CD4-positive, alpha-beta T cell (primary cell): ENCODE data around the gene ACADVL. TPM values are rescaled to one million over a fixed set of nuclear protein-coding genes. Genes with fewer than 3 reads are reported as not detected.

Experiments
- ATAC-seq: fragments of 200-7000 bp; cut with Tn5 transposase; one replicate; pipeline ENCODE4 v1.10.0; 2022; ENCODE audit warnings: mild to moderate bottlenecking; ENCODE audit not compliant: poor library complexity
- CTCF ChIA-PET: fragments of 350-600 bp; sonication (Branson Sonifier 250); formaldehyde crosslinking; loops from one replicate; lab custom pipeline; 2021; ENCODE audit warnings: antibody characterized with exemption, inconsistent platforms; lab: Charles Lee
- POLR2A ChIA-PET: fragments of 350-600 bp; sonication (Branson Sonifier 250); formaldehyde crosslinking; loops from one replicate; lab custom pipeline; 2021; ENCODE audit warnings: antibody characterized with exemption, inconsistent platforms; lab: Charles Lee
- DNase-seq, 14 experiments: peaks; one replicate each; pipeline ENCODE4 v3.0.0-alpha.2; 2013 to 2020; ENCODE audit warnings: mixed read lengths in 2 of 14
- H3K27ac ChIP-seq, 2 donors: one replicate each; pipeline versions ENCODE4 v1.5.1 to v1.7.0; 2013; ENCODE audit warnings: low read length in 2 of 2, low read depth in 1 of 2, mild to moderate bottlenecking in 1 of 2
- H3K27me3 ChIP-seq, 2 experiments: 1 replicate in 1 of 2; 2 replicates in 1 of 2; pipeline versions ENCODE4 v1.6.1 to v1.7.0; 2013; ENCODE audit warnings: low read length in 2 of 2, control low read depth in 1 of 2, mild to moderate bottlenecking in 1 of 2, moderate library complexity in 1 of 2; ENCODE audit not compliant: insufficient read depth in 2 of 2, control insufficient read depth in 1 of 2
- H3K36me3 ChIP-seq: one replicate; pipeline ENCODE4 v1.6.1; 2013; ENCODE audit warnings: low read length, control low read depth; ENCODE audit not compliant: insufficient read depth
- H3K4me1 ChIP-seq: one replicate; pipeline ENCODE4 v1.6.1; 2013; ENCODE audit warnings: low read length, control low read depth; ENCODE audit not compliant: insufficient read depth
- H3K4me3 ChIP-seq: one replicate; pipeline ENCODE4 v1.5.1; 2013; ENCODE audit warnings: mild to moderate bottlenecking, low read length, moderate library complexity
- H3K9me3 ChIP-seq, 2 experiments: 1 replicate in 1 of 2; 2 replicates in 1 of 2; pipeline versions ENCODE4 v1.6.1 to v1.7.0; 2013; ENCODE audit warnings: low read length in 2 of 2, mild to moderate bottlenecking in 2 of 2, control low read depth in 1 of 2, moderate library complexity in 1 of 2; ENCODE audit not compliant: control insufficient read depth in 1 of 2, insufficient read depth in 1 of 2
- H3K27ac Mint-ChIP-seq: one replicate; pipeline ENCODE4 v1.8.0; 2020; ENCODE audit warnings: mixed read lengths
- H3K27me3 Mint-ChIP-seq: one replicate; pipeline ENCODE4 v1.8.0; 2021; ENCODE audit warnings: mixed read lengths
- H3K36me3 Mint-ChIP-seq: one replicate; pipeline ENCODE4 v1.8.0; 2021; ENCODE audit warnings: low read depth, mixed read lengths
- H3K4me1 Mint-ChIP-seq: one replicate; pipeline ENCODE4 v1.8.0; 2021; ENCODE audit warnings: low read depth, mixed read lengths
- H3K4me3 Mint-ChIP-seq: one replicate; pipeline ENCODE4 v1.8.0; 2020; ENCODE audit warnings: mild to moderate bottlenecking, mixed read lengths
- H3K9me3 Mint-ChIP-seq: one replicate; pipeline ENCODE4 v1.8.0; 2020; ENCODE audit warnings: mixed read lengths
- CTCF ChIP-seq: fragments of 200-600 bp; IDR thresholded peaks from one replicate; pipeline ENCODE4 v1.8.0; 2022; ENCODE audit warnings: antibody characterized with exemption, mild to moderate bottlenecking
- intact Hi-C, 2 experiments: fragments of 100-400 bp; cut with DNase I in 1 of 2; cut with micrococcal nuclease in 1 of 2; formaldehyde crosslinking; loops; one replicate each; pipeline versions ENCODE4 v1.15.1 to v1.9.0; 2023 to 2025; cut with DNase I, micrococcal nuclease
- total RNA-seq, 174 experiments: library from RNA in 2 of 174; stranded (reverse) in 2 of 174; gene quantifications; one replicate each; pipeline ENCODE4 v1.2.3 and lab custom pipeline; 2021 to 2026

ACADVL gene
- total RNA-seq, 2 experiments from 2014 or later = 237 to 257 TPM

- no peak for TF ChIP-seq CTCF
- H3K4me1 ChIP-seq = no peaks in the 10 kb centered on the region
- CTCF ChIA-PET = no interaction called here
- H3K4me3 ChIP-seq = no peak overlapping the region
- Mint-ChIP-seq H3K27ac (no peak overlapping the region), H3K36me3 (peaks cover 7% of the 10 kb centered on the region), H3K27me3 (no peaks in the 10 kb centered on the region), H3K4me3 (no peak overlapping the region), H3K9me3 (no peaks in the 10 kb centered on the region), H3K4me1 (no peaks in the 10 kb centered on the region)
- ATAC-seq (no peak), DNase-seq (no peak)
- no peaks in the 10 kb centered on the region for H3K36me3 ChIP-seq
- no peaks in the 10 kb centered on the region for H3K27me3 ChIP-seq
- intact Hi-C loops = no loop called here
- no peaks in the 10 kb centered on the region for H3K9me3 ChIP-seq
- H3K27ac ChIP-seq = no peak overlapping the region
- POLR2A ChIA-PET = no interaction called here
These were observed 22.9 kb upstream of the ACADVL start for GRCh38 chr17:7196651-7197401.

GRCh38 chr17:7203391-7203790, 16.3 kb upstream of the ACADVL start:
- H3K27ac ChIP-seq = peak overlapping the region in 1 of 2 donors; percentile 86
- ChIA-PET CTCF (no interaction called here), POLR2A (no interaction called here)
- H3K27me3 ChIP-seq = no peaks in the 10 kb centered on the region
- Mint-ChIP-seq H3K27ac (peak overlapping the region; percentile 87), H3K27me3 (no peaks in the 10 kb centered on the region), H3K4me3 (no peak overlapping the region), H3K4me1 (peaks cover 35% of the 10 kb centered on the region), H3K9me3 (no peaks in the 10 kb centered on the region), H3K36me3 (peaks cover 15% of the 10 kb centered on the region)
- peak in 1 of 14 experiments; percentile 43 for DNase-seq
- intact Hi-C loops = no loop called here
- H3K4me3 ChIP-seq = no peak overlapping the region
- TF ChIP-seq CTCF = no peak
- ATAC-seq = no peak
- no peaks in the 10 kb centered on the region for H3K9me3 ChIP-seq
- peaks cover 2% of the 10 kb centered on the region for H3K36me3 ChIP-seq
- H3K4me1 ChIP-seq = peaks cover 31% of the 10 kb centered on the region

GRCh38 chr17:7204336-7204735, 15.4 kb upstream of the ACADVL start:
- Histone ChIP-seq H3K4me1 (peaks cover 31% of the 10 kb centered on the region), H3K27me3 (no peaks in the 10 kb centered on the region), H3K4me3 (peak overlapping the region; percentile 66), H3K9me3 (no peaks in the 10 kb centered on the region), H3K27ac (peak overlapping the region; percentile 86 to 95), H3K36me3 (peaks cover 2% of the 10 kb centered on the region)
- Mint-ChIP-seq H3K27ac (peak overlapping the region; percentile 87), H3K4me3 (peak overlapping the region; percentile 83), H3K9me3 (no peaks in the 10 kb centered on the region), H3K27me3 (no peaks in the 10 kb centered on the region), H3K36me3 (peaks cover 15% of the 10 kb centered on the region), H3K4me1 (peaks cover 35% of the 10 kb centered on the region)
- ChIA-PET CTCF (interaction anchor here (0.6 to 2.6 kb wide), 4 partner anchors 10 to 153 kb away, joined by 3 to 13 read pairs (median 4); no protein-coding TSS in a partner anchor), POLR2A (interaction anchor here (0.8 kb wide), 1 partner anchor 30 kb away, joined by 4 read pairs; the partner anchor contains the start of gene DVL2)
- intact Hi-C loops = no loop called here
- ATAC-seq = no peak
- peak in 2 of 14 experiments; percentile 12 to 70 for DNase-seq
- TF ChIP-seq CTCF = no peak
